GM18520 (cell line): ENCODE data around the gene CCDC17.

Experiments used
- ATAC-seq: cut with Tn5 transposase; IDR thresholded peaks from one replicate; pipeline ENCODE4 v1.9.1; 2021; ENCODE audit not compliant: unreplicated experiment

The CCDC17 gene

DNA sequence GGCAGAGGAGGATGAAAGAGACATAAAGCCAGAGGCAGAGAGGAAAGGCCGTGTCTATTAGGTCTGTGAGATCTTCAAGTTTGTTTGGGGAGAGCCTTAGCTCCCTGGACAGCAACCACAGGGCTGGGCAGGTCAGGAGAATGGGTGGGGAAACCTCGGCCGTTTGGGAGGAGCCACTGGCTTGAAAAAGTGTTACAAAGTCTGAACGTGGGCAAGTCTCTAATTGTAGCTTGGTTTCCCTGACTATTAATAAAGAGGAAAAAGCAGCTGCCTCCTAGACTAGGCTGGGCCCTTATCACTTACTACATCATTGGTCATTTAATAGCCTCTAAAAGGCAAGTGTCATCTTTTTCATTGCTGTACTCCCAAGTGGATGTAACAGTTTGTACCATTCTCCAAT is at the start of gene CCDC17:
TSS of gene CCDC17 (minus strand) at position 83 of the 400 bp plus-strand sequence. CDS start 145 bp downstream, outside the sequence.
- ATAC-seq, result no peak

DNA sequence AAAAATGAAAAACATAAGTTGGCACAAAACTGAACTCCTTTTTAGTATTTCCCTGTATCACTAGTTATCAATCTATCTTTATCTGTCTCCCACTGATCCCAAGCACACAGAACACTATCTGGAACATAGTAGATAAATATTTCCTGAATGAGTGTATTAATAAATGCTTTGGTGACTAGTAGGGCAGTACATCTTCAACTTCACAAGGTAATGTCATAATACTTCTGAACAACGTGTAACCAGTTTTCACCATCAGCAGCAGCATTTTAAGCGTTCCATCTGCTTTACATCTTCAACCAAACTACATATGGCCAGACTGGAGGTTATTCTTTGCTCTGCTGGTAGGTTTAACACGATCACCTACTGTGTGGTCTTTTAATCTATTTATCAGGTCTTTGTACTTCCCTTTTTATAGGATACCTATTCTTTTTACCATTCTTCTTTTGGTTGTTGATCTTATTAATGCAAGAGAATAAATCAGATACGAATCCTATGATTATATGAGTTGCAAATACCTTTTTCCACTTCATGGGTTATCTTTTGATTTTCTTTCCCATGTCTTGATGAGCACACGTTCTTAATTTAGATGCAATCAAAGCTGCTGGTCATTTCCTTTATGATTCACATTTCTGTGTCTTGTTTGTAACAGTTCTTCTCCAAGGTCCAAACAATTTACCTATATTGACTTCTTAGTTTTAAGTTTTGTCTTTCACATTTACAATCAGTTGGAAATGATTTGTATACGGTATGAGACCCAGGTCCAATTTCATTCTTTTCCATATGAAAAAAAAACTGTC is 46.2 kb upstream of the CCDC17 start:
- no peak for ATAC-seq

DNA sequence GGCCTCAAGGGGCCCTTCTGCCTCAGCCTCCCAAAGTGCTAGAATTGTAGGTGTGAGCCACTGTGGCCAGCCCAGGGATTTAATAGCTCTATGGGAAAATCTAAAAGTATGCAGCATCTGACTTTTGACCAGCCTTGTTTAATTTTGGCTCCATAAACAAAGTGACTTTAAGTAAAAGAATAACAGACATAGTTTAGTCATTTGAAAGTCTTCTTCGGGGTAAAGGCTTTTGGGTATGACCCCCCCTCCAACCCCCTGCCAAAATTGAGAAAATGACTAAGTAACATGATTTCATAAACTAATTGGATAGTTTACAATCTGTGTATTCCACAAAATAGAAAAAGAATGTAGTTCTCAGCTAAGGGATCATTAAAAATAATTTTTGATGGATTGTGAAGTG is 45.5 kb upstream of the CCDC17 start:
- no peak for ATAC-seq

DNA sequence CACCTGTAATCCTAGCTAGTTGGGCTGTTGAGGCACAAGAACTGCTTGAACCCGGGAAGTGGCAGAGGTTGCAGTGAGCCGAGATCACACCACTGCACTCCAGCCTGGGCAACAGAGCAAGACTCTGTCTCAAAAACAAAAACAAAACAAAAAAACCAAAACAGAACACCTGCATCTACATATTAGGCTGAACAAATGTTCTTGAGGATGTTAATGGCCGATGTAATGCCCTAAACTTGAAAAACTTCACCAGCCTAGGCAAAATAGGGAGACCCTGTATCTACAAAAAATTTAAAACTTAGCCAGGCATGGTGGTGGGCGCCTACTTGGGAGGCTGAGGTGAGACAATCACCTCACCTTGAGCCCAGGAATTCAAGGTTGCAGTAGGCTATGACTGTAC is 44.7 kb upstream of the CCDC17 start:
- no peak for ATAC-seq

DNA sequence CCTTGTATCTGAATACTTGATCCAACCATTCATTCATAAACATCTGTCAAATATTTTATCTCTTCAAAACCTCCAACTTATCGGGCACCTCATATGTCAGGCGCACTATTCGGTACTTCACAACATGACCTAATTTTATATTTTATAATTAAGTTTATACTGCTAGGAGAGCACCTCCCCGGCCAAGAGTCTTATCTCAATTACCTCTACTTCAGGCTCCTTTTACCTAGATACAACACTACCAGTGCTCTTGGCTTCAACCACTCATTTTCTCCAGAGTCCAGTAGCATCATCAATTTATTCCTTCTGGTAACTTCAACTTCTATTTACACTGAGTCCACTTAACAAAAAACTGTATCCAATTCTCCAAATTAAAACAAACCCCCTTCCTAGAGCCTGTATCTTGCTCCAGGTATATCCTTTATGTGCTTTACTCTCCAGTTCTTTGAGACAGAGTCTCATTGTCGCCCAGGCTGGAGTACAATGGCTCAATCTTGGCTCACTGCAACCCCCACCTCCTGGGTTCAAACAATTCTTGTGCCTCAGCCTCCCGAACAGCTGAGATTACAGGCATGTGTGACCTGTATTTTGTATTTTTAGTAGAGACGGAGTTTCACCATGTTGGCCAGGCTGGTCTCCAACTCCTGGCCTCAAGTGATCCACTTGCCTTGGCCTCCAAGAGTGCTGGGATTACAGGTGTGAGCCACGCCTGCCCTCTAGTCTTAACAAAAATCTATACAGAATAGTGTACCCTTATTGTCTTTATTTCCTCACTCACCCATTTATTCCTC is 43.7 kb upstream of the CCDC17 start:
- no peak for ATAC-seq

DNA sequence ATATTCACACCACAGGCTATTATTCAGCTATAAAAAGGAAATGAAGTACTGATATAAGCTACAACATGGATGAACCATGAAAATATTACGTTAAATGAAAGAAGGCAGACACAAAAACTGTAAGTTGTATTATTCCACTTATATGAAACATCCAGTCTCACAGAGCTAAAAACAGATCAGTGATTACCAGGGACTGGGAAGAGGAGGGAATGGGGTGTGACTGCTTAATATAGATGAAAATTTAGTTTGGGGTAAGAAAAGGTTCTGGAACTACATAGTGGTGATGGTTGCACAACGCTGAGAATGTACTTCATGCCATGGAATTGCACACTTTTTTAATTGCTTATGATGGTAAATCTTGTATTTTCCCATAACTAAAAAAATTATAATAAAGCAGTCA is 43.0 kb upstream of the CCDC17 start:
- no peak for ATAC-seq

DNA sequence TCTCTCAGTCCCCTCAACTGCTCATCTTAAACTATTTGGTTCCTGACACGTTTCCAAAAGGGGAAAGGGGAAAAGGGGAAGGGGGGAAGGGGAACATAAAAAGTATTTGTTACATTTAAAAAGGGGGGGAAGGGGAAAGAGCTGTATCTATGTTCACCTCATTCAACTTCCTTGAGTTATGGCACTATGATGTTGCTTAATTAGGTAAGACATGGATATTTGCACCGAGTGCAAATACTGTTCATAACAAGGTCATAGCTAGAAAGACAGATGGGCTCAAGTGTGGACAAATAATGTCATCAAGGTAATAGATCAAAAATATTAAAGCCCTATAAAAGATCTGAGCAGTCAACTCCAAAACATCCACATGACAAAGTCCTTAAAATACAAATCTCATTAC is 36.5 kb upstream of the CCDC17 start:
- ATAC-seq, result no peak

DNA sequence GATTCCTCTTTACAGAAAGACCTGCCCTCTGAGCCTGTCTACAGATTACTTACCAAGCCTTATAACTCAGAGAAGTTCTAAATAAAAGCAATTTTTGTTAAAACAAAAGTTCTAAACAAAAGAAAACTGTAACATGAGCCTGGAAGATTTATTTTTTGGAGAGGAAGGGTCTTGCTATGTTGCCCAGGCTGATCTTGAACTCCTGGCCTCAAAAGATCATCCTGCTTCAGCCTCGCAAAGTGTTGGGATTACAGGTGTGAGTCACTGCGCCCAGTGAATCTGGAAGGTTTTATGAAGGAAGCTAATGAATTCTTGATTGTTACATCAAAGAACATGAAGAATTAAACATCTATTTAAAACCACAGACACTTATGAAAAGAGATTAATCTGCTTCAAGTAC is 35.4 kb upstream of the CCDC17 start:
- no peak for ATAC-seq

DNA sequence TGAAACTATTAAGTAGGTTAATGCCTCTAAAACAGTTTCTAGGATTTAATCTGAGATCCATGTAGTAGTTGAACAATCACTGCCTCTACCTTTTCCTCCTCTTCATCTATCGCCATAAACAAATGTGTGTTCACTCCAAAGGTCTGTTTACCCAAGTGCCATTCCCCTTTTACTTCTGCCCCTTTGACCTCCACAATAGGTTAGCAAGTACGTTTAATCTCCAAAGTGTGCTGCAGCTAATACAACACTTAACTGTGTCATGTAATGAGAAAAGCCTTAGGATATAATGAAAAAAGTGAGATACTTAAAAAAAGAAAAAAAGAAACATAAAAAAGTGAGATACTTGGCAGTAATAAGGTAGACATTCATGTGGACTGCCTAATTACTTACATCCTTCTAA is 34.3 kb upstream of the CCDC17 start:
- ATAC-seq, result no peak

DNA sequence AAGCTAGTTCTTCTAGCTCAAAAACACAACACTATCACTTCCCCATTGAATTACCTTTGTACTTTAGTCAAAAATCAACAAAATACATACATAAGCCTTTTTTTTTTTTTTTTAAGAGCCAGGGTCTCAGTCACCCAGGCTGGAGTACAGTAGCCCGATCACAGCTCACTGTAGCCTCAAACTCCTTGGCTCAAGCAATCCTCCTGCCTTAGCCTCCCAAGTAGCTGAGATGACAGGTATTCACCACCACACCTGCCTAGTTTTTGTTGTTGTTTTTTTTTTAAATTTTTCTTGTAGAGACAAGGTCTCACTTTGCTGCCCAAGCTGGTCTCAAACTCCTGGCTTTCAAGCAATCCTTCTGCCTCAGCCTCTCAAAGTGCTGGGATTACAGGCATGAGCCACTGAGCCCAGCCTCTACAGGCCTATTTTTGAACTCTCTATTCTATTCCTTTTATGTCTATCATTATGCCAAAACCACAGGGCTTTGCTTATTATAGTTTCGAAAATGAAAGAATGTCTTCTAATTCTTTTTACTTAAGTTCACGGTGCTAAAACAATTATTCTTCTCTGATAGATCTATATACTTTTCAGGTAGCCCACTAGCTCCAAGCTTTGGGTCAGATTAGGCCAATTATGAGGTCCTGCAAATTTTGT is 32.8 kb upstream of the CCDC17 start:
- ATAC-seq, result no peak

DNA sequence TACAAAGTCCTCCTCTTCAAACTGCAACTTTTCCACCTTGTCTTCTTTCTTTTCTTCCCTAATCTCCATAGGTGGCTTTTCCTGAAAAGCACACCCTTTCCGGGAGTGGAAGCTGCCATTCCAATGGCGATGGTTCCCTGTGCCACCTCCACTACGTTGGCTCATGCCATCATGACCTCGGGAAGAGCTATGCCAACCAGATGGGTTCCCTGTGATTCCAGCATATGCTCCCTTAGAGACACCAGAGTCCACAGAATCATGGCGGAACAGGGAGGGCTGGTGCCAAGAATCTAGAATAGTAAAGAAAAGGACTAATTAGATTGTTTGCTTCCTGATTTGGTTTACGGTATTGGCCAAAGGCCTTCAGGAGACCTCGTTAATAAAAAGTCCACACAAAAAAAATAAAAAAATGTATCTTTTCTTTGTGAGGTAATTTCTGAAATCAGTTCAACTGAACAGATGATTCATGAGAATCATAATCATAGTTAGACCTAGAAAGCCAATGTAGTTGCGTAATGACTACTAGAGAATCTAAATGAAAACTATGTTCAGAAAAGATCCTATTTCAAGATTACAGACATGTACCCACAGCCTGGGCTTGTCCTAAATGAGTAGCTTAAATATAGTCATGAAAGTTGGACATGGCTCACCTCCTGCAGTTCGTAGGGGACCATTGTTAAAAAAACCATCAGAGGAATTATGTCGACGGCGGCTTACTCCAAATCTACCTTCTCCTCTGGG is 30.9 kb upstream of the CCDC17 start:
- no peak for ATAC-seq

DNA sequence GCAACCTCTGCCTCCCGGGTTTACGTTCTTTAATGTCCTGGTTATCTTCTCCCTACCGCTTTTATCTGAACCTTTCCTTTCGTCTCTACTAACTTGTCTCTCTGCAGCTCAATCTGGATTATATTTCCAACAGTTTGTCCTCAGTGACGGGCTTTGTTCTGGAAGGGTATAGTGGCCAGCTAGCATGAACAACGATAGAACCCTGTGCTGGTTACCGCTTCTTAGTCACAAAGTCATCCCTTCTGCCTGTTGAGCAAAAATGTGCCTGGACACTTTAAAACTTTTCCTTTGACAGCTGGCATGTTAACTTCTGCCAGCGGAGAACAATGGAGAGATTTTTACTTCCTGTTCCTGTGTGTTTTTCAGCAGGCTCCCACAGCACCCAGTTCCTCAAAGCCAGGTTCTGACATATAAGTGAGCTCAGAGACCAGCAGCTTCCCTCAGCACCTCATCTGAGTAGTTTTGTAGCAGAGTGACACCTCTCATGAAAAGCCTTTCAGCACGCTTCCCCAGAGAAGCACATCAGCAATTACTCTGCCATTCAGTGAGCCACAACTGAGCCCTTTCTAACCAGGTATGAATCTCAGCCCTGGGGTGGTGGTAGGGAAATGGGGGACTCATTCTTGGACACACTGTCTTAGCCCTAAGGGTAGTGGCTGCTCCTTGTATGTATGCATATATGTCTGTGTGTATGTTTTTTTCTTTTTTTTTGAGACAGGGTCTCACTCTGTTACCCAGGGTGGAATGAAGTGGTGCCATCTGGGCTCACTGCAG is 23.6 kb upstream of the CCDC17 start:
- no peak for ATAC-seq

DNA sequence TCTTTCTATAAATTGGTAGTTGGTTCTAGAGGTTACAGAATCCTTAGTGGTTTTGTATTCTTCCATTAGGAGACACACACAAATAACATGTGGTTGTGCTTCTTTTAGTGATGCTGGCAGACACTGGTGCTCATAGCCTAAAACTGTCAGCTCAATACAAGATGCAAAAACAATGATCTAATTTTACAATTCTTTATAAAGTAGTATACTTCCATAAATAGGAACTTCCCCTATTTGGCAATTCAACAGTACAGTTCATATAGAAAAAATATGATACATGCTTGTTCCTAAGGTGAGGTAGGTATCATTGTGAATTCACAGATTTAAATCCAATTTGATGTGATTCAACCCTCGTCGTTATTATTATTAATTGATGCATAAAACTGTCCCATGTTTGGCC is 20.8 kb upstream of the CCDC17 start:
- ATAC-seq, result no peak

DNA sequence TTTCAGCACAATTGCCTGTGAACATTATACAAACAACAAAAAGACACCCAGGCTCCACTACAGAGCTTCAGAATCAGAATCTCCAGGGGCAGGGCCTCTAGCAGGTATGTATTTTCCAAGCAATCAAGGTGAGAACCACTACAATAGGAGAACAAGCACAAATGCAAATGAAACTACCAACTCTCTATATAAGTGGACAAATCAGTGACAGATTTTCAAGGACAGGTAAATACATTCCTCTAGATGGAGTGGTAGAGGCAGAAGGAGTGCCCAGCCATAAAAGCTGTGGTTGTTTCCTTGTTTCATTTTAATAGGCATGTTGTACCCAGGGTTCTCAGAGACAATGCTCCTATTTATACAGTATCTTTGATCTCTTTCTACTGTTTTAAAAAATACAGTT is 20.1 kb upstream of the CCDC17 start:
- no peak for ATAC-seq

DNA sequence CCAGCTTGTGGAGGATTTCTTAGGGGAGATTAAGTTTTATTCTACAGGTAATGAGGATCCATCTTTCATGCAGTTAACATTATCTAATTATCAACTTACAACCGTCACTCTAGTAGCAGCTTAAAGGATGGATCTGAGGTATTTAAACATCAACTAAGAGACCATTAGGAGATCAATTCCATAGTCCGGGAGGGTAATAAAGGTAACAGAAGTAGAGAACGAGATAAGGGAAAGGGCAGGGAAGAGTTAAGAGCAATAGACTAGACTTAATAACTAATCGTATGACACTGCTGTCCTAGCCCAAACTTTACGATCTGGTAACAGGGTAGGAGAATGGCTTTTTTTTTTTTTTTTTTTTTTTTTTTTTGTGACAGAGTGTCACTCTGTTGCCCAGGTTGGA is 19.5 kb upstream of the CCDC17 start:
- no peak for ATAC-seq

DNA sequence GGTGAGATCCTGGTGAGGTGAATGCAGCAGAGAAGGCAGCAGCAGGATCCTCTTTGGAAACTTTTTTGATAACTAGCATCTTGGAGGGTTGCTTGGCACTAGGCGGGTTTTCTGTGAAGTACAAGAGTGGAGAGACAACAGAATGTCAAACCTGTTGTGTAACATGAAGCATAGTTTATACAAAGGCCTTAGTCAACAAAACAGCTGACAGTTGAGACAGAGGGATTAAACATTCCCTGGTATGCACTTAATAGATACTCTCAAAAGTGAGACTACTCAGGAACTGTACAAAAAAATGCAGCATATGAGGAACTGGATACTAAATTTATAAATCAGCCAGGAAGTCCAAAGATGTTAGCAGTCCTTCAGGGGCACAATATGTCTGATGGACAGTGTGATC is 16.4 kb upstream of the CCDC17 start:
- no peak for ATAC-seq

DNA sequence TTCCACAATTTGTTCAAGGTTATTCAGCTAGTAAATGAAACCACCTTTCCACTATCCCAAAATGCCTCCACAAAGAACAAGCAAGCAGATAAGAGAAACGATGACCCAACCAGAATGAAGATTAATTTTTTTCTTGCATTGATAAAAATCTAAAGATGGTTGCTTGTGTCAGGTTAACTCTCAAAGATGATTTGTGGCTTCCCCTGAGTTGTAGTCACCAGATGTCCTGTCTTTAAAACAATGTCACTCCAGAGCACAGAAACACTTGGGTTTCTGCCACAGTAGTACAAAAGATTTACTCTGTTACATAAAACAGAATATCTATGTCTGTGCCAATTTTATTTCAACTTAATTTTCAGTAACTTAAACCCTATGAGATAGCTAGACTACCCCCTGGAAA is 11.4 kb upstream of the CCDC17 start:
- no peak for ATAC-seq

DNA sequence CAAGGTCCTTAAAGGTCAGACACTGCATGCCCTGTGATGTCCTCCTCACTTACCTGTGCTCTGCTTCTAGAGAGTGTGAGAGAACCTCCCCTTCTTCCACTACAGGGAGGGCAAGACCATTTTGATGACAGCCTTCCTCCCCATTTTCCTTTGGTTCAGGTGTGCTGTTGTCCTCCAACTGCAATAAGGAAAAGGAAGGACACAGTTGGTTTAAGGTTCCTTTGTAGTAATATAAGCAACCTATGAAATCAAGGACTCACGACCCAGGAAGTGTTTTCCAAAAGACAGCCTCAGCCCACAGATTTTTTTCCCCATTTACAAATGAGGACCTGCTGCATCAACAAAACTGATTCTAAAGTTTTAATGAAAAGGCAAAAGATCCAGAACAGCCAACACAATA is 6.6 kb upstream of the CCDC17 start:
- ATAC-seq, result no peak

DNA sequence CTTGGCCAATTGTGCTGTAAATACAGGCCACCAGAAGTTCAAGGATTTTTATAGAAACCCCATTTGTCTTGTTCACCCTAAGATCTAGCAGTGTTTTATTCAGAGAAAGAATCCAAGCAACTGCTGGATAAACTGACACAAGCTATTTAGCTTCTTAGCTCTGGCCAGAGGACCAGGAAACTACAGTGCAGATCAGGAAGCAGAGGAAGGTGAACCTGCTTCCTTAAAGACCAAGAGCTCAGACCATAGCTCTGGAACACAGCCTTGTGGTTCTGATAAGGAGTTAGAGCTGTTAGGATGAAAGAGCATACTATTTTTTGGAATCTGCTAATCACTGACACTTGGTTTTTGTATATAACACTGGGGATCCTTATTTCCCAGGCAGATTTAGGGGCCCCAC is 5.2 kb upstream of the CCDC17 start:
- ATAC-seq, result no peak
